Skeletal muscle satellite cell (primary cell): ENCODE measurements around the gene WLS. TPM values are rescaled to one million over a fixed set of nuclear protein-coding genes. Genes with fewer than 3 reads are reported as not detected.

ENCODE experiments used
- H3K27me3 ChIP-seq: 2 replicates; pipeline ENCODE4 v1.7.0; 2013; ENCODE audit warnings: low read length; ENCODE audit not compliant: control insufficient read depth, insufficient read depth
- H3K36me3 ChIP-seq: 2 replicates; pipeline ENCODE4 v1.7.0; 2013; ENCODE audit warnings: mild to moderate bottlenecking, control low read depth, low read length; ENCODE audit not compliant: insufficient read depth
- H3K4me1 ChIP-seq: 2 replicates; pipeline ENCODE4 v1.7.0; 2013; ENCODE audit warnings: low read length; ENCODE audit not compliant: control insufficient read depth, insufficient read depth
- H3K4me2 ChIP-seq: 2 replicates; pipeline ENCODE4 v1.7.0; 2013; ENCODE audit warnings: mild to moderate bottlenecking, low read length
- H3K4me3 ChIP-seq: 2 replicates; pipeline ENCODE4 v1.7.0; 2013; ENCODE audit warnings: low read length
- H3K9ac ChIP-seq: 2 replicates; pipeline ENCODE4 v1.7.0; 2013; ENCODE audit warnings: mild to moderate bottlenecking, low read depth, low read length, moderate library complexity
- H3K9me3 ChIP-seq: replicated peaks from 2 replicates; pipeline ENCODE4 v1.7.0; 2013; ENCODE audit warnings: mild to moderate bottlenecking, control low read depth, low read length
- small RNA-seq: library from RNA; depleted of rRNA; stranded (forward); fragments of <200 nt; gene quantifications from one replicate; pipeline ENCODE3, GENCODE V24; 2012

WLS gene

GRCh38 chr1:68103011-68103545 is 129.2 kb downstream of the WLS start:
- Histone ChIP-seq H3K4me3 (no peak overlapping the region), H3K36me3 (no peaks in the 10 kb centered on the region), H3K9ac (no peak overlapping the region), H3K4me2 (no peak overlapping the region), H3K27me3 (no peaks in the 10 kb centered on the region), H3K4me1 (peaks cover 9% of the 10 kb centered on the region), H3K9me3 (no peaks in the 10 kb centered on the region)

- H3K27me3 ChIP-seq, result no peaks in the 10 kb centered on the region
- H3K4me1 ChIP-seq, result peaks cover 9% of the 10 kb centered on the region
- H3K36me3 ChIP-seq, result no peaks in the 10 kb centered on the region
- H3K4me3 ChIP-seq, result no peak overlapping the region
- no peak overlapping the region for H3K4me2 ChIP-seq
- H3K9ac ChIP-seq, result no peak overlapping the region
- no peaks in the 10 kb centered on the region for H3K9me3 ChIP-seq
Measured at GRCh38 chr1:68101829-68102228, 130.5 kb downstream of the WLS start.

- no peak overlapping the region for H3K4me3 ChIP-seq
- H3K36me3 ChIP-seq, result no peaks in the 10 kb centered on the region
- no peak overlapping the region for H3K9ac ChIP-seq
- H3K4me2 ChIP-seq, result no peak overlapping the region
- peaks cover 9% of the 10 kb centered on the region for H3K4me1 ChIP-seq
- H3K9me3 ChIP-seq, result no peaks in the 10 kb centered on the region
- no peaks in the 10 kb centered on the region for H3K27me3 ChIP-seq
Measured at GRCh38 chr1:68100571-68100970, 131.8 kb downstream of the WLS start.

- H3K4me3 ChIP-seq, result no peak overlapping the region
- no peak overlapping the region for H3K9ac ChIP-seq
- no peaks in the 10 kb centered on the region for H3K4me1 ChIP-seq
- no peaks in the 10 kb centered on the region for H3K27me3 ChIP-seq
- no peaks in the 10 kb centered on the region for H3K9me3 ChIP-seq
- H3K4me2 ChIP-seq, result no peak overlapping the region
- no peaks in the 10 kb centered on the region for H3K36me3 ChIP-seq
Measured at GRCh38 chr1:68093737-68094136, 138.6 kb downstream of the WLS start.

- H3K4me2 ChIP-seq, result no peak overlapping the region
- H3K27me3 ChIP-seq, result no peaks in the 10 kb centered on the region
- H3K4me3 ChIP-seq, result no peak overlapping the region
- peaks cover 3% of the 10 kb centered on the region for H3K4me1 ChIP-seq
- no peak overlapping the region for H3K9ac ChIP-seq
- no peaks in the 10 kb centered on the region for H3K9me3 ChIP-seq
- H3K36me3 ChIP-seq, result no peaks in the 10 kb centered on the region
Measured at GRCh38 chr1:68087184-68087583, 145.1 kb downstream of the WLS start.

GRCh38 chr1:68085752-68086151 is 146.6 kb downstream of the WLS start:
- Histone ChIP-seq H3K9me3 (no peaks in the 10 kb centered on the region), H3K9ac (no peak overlapping the region), H3K36me3 (no peaks in the 10 kb centered on the region), H3K4me3 (no peak overlapping the region), H3K4me2 (no peak overlapping the region), H3K27me3 (no peaks in the 10 kb centered on the region), H3K4me1 (peaks cover 3% of the 10 kb centered on the region)

- Histone ChIP-seq H3K4me3 (no peak overlapping the region), H3K4me1 (peaks cover 3% of the 10 kb centered on the region), H3K9ac (no peak overlapping the region), H3K27me3 (no peaks in the 10 kb centered on the region), H3K4me2 (no peak overlapping the region), H3K36me3 (no peaks in the 10 kb centered on the region), H3K9me3 (no peaks in the 10 kb centered on the region)
Measured at GRCh38 chr1:68083686-68084085, 148.6 kb downstream of the WLS start.

- H3K9ac ChIP-seq, result no peak overlapping the region
- no peaks in the 10 kb centered on the region for H3K4me1 ChIP-seq
- no peak overlapping the region for H3K4me2 ChIP-seq
- H3K27me3 ChIP-seq, result no peaks in the 10 kb centered on the region
- no peaks in the 10 kb centered on the region for H3K36me3 ChIP-seq
- no peaks in the 10 kb centered on the region for H3K9me3 ChIP-seq
- H3K4me3 ChIP-seq, result no peak overlapping the region
Measured at GRCh38 chr1:68081775-68082283, 150.5 kb downstream of the WLS start.

- Histone ChIP-seq H3K4me1 (no peaks in the 10 kb centered on the region), H3K4me2 (no peak overlapping the region), H3K4me3 (no peak overlapping the region), H3K36me3 (no peaks in the 10 kb centered on the region), H3K9ac (no peak overlapping the region), H3K9me3 (no peaks in the 10 kb centered on the region), H3K27me3 (no peaks in the 10 kb centered on the region)
Measured at GRCh38 chr1:68078647-68079046, 153.7 kb downstream of the WLS start.

Small RNA genes within 50 kb of the gene (small RNA-seq; reads per million reads assigned to genes)
- gene COX6B1P7 (not detected), gene MIR1262 (0.63 reads per million)
